Testis (tissue), 3 donors: Measurements from ENCODE around the gene EIF4B. TPM values are rescaled to one million over a fixed set of nuclear protein-coding genes. Genes with fewer than 3 reads are reported as not detected.
"Not testable (repeated sequence)": the region's sequence is repeated elsewhere in the genome, so short reads cannot be mapped to it uniquely, and the experiment has no call there.

Experiments used
- DNase-seq: peaks from one replicate; pipeline ENCODE4 v3.0.0-alpha.2; 2019
- H3K27ac ChIP-seq, 2 donors: fragments of 200-600 bp; sonication (generic); one replicate each; pipeline ENCODE4 v1.5.1; 2019
- H3K27me3 ChIP-seq: fragments of 200-600 bp; sonication (generic); one replicate; pipeline ENCODE4 v1.5.1; 2019
- H3K36me3 ChIP-seq: fragments of 200-600 bp; sonication (generic); one replicate; pipeline ENCODE4 v1.5.1; 2017; ENCODE audit warnings: low read depth; ENCODE audit errors: missing control alignments
- H3K4me1 ChIP-seq: fragments of 200-600 bp; sonication (generic); one replicate; pipeline ENCODE4 v1.5.1; 2019
- H3K4me3 ChIP-seq, 2 donors: fragments of 200-600 bp; sonication (generic); one replicate each; pipeline ENCODE4 v1.5.1; 2017 to 2019
- H3K9me3 ChIP-seq: fragments of 200-600 bp; sonication (generic); one replicate; pipeline ENCODE4 v1.5.1; 2017
- POLR2A ChIP-seq: fragments of 450-650 bp; IDR thresholded peaks from one replicate; pipeline ENCODE4 v1.6.1; 2017; ENCODE audit warnings: antibody characterized with exemption, mild to moderate bottlenecking, moderate library complexity
- WGBS, 2 donors: methylation state at CpG; one replicate each; pipeline ENCODE4 v1.1.5; 2018; 5-methylcytosine and 5-hydroxymethylcytosine counted together
- intact Hi-C: fragments of 100-400 bp; cut with DNase I; formaldehyde crosslinking; loops from one replicate; pipeline ENCODE4 v1.15.1; 2023; ENCODE audit warnings: low total_unique reads
- polyA plus RNA-seq: library from polyadenylated mRNA; stranded (reverse); fragments of 350-450 nt; fragmentation: Illumina TruSeq; extraction: RNeasy Lipid Tissue Mini Kit (QIAGEN cat#74804); gene quantifications from one replicate; pipeline ENCODE4 v1.2.3, GENCODE V29; 2014; ENCODE audit warnings: low read depth, low replicate concordance; ENCODE audit not compliant: insufficient read depth
- total RNA-seq, 2 donors: library from RNA; depleted of rRNA; stranded (reverse); fragments of >200 nt; gene quantifications; one replicate each; pipeline ENCODE4 v1.2.3, GENCODE V29; 2016
- TF ChIP-seq, protein P1 (sequence below), 3 experiments: fragments of 450-650 bp in 2 of 3; fragments of 200-600 bp in 1 of 3; sonication (generic) in 1 of 3; IDR thresholded peaks; one replicate each; pipeline ENCODE4 v1.5.1; 2016 to 2019; ENCODE audit warnings: antibody characterized with exemption in 3 of 3, mild to moderate bottlenecking in 2 of 3, moderate library complexity in 1 of 3

EIF4B gene
- total and polyA plus RNA-seq, 3 donors from 2014 or later: 219 to 305 (median 249) TPM

DNA sequence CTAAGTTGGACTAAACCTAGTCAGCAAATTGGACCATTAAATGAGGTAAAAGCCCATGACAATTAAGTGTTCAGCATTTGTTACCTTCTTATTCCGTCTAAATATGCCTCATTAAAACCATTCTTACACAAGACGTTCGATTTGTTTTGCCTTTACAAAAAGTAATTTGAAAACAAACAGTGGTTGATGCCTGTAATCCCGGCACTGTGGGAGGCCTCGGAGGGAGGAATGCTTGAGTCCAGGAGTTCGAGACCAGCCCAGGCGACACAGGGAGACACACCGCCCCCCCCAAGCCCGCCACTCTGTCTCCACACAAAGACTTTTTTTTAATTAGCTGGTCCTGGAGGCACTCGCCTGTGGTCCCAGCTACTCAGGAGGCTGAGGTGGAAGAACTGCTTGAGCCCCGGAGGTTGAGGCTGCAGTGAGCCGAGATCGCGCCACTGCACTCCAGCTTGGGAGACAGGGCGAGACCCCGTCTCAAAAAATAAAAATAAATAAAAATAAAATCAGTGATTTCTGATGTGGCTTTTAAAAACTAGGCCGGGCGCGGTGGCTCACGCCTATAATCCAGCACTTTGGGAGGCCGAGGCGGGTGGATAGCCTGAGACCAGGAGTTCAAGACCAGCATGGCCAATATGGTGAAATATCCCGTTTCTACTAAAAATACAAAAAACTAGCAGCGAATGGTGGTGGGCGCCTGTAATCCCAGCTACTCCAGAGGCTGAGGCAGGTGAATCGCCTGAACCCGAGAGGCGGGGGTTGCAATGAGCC is 856 bp upstream of the EIF4B start:
- intact Hi-C loops: no loop called here
- TF ChIP-seq POLR2A: no peak
- TF ChIP-seq, protein P1, sequence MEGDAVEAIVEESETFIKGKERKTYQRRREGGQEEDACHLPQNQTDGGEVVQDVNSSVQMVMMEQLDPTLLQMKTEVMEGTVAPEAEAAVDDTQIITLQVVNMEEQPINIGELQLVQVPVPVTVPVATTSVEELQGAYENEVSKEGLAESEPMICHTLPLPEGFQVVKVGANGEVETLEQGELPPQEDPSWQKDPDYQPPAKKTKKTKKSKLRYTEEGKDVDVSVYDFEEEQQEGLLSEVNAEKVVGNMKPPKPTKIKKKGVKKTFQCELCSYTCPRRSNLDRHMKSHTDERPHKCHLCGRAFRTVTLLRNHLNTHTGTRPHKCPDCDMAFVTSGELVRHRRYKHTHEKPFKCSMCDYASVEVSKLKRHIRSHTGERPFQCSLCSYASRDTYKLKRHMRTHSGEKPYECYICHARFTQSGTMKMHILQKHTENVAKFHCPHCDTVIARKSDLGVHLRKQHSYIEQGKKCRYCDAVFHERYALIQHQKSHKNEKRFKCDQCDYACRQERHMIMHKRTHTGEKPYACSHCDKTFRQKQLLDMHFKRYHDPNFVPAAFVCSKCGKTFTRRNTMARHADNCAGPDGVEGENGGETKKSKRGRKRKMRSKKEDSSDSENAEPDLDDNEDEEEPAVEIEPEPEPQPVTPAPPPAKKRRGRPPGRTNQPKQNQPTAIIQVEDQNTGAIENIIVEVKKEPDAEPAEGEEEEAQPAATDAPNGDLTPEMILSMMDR (IDR thresholded peaks at IDR 0.05): no peak
- WGBS, 2 donors: 3 to 8% methylated on average over 22 to 28 of the region's 28 CpGs

DNA sequence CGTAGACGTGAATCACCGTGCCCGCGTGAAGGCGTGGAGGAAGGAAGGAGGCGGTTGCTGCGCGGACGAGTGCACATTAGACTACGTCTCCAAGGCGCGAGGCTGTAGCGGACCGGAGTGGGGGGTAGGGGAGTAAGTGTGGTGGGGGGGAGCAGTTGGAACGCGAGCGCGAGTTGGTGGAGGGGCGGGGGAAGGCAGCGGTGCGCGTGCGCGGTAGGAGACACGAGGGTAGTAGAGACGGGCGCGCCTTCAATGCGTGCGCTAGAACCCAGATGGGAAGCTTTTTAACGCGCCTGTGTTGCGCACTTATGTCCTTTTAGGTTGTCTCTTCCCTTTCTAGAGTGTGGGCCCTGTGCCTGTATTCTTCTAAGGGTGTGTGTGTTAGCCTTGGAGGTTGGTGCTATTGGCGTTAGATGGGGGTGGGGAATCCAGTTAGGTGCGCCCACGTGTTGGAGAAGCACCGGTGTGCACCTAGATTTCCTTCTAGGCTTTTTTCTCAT is 604 bp downstream of the EIF4B start:
- Histone ChIP-seq H3K4me3 (peak overlapping the region; percentile 97 to 99), H3K27me3 (no peaks in the 10 kb centered on the region), H3K36me3 (no peaks in the 10 kb centered on the region), H3K9me3 (no peaks in the 10 kb centered on the region), H3K4me1 (peaks cover 41% of the 10 kb centered on the region), H3K27ac (peak overlapping the region; percentile 97 to 98)
- intact Hi-C loops: no loop called here
- TF ChIP-seq, protein P1 (IDR thresholded peaks at IDR 0.05): no peak
- TF ChIP-seq POLR2A: no peak
- DNase-seq: peak; percentile 88
- WGBS, 2 donors: 1% methylated on average over 22 to 38 of the region's 38 CpGs

More for the DNA sequence above, 856 bp upstream of the EIF4B start:
- Histone ChIP-seq H3K27ac (peak overlapping the region; percentile 97 to 98), H3K9me3 (no peaks in the 10 kb centered on the region), H3K36me3 (no peaks in the 10 kb centered on the region), H3K4me3 (peak overlapping the region; percentile 97 to 99), H3K4me1 (peaks cover 31% of the 10 kb centered on the region), H3K27me3 (no peaks in the 10 kb centered on the region)
- peak; percentile 29 for DNase-seq

DNA sequence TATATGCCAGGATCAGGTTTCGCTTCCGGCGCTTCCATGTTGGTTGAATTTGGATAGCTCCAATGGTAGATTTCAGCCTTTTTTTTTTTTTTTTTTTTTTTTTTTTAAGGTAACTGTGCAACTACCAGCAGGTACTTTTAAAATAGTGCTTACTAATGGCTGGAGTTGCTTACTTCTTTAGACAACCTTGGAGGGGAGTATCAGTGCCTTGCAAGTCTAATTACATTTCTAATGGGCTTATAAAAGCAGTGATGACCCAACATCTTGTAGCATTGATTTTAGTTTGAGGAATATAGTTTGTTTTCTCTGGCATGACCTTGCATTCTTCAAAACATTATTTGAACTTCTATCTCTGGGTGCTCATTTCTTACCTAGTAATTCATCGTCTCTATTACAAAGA is 1.1 kb downstream of the EIF4B start:
- no peak for DNase-seq
- Histone ChIP-seq H3K27ac (peak overlapping the region in 1 of 2 donors; percentile 97), H3K4me1 (peaks cover 42% of the 10 kb centered on the region), H3K36me3 (no peaks in the 10 kb centered on the region), H3K9me3 (no peaks in the 10 kb centered on the region), H3K4me3 (peak overlapping the region; percentile 97 to 99), H3K27me3 (no peaks in the 10 kb centered on the region)
- no peak for TF ChIP-seq POLR2A
- TF ChIP-seq, protein P1 (IDR thresholded peaks at IDR 0.05): no peak
- intact Hi-C loops: no loop called here
- 18 to 23% methylated on average over 3 to 4 of the region's 4 CpGs for WGBS, 2 donors

DNA sequence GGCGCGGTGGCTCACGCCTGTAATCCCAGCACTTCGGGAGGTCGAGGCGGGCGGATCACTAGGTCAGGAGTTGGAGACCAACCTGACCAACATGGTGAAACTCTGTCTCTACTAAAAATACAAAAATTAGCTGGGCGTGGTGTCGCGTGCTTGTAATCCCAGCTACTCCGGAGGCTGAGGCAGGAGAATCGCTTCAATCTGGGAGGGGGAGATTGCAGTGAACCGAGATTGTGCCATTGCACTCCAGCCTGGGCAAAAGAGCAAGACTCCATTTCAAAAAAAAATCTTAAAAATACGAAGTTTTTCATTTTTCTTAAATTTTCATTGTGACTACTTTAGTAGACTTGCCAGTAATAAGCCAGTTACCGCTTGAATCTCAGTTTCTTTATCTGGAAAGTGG is 2.5 kb downstream of the EIF4B start:
- WGBS, 2 donors: 54 to 76% methylated on average over 15 of the region's 15 CpGs
- DNase-seq, H3K27me3 ChIP-seq, H3K27ac ChIP-seq, H3K36me3 ChIP-seq, H3K9me3 ChIP-seq, H3K4me3 ChIP-seq, intact Hi-C loops: not testable (repeated sequence)
- H3K4me1 ChIP-seq: peaks cover 42% of the 10 kb centered on the region

DNA sequence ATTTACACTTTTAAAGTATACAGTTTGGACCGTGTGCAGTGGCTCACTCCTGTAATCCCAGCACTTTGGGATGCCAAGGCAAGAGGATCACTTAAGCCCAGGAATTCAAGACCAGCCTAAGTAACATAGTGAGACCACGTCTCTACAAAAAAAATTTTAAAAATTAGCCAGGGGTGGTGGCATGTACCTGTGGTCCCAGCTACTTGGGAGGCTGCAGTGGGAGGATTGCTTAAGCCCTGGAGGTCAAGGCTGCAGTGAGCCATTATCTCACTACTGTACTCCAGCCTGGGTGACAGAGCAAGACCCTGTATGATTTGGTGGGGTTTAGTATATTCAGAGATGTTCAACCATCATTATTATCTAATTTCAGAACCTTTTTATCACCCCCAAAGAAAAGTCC is 4.7 kb downstream of the EIF4B start:
- no peaks in the 10 kb centered on the region for H3K36me3 ChIP-seq
- peaks cover 41% of the 10 kb centered on the region for H3K4me1 ChIP-seq
- no peak for TF ChIP-seq POLR2A
- TF ChIP-seq, protein P1 (IDR thresholded peaks at IDR 0.05): no peak
- intact Hi-C loops: no loop called here
- no peak overlapping the region for H3K4me3 ChIP-seq
- H3K27ac ChIP-seq: no peak overlapping the region
- no peak for DNase-seq
- no peaks in the 10 kb centered on the region for H3K9me3 ChIP-seq
- 82 to 83% methylated on average over 2 of the region's 2 CpGs for whole genome bisulfite sequencing, 2 donors
- H3K27me3 ChIP-seq: no peaks in the 10 kb centered on the region
